GM12872 (cell line): ENCODE measurements around the gene SERINC2.

Source experiments
- TF ChIP-seq, protein P1 (sequence below): IDR thresholded peaks from 3 replicates; pipeline ENCODE4 v1.5.1; 2011; ENCODE audit warnings: low read depth, mild to moderate bottlenecking, low read length, moderate library complexity; ENCODE audit not compliant: insufficient read depth

SERINC2 gene

GRCh38 chr1:31433396-31433930 lies 20.4 kb downstream of the SERINC2 start:
- TF ChIP-seq, protein P1, sequence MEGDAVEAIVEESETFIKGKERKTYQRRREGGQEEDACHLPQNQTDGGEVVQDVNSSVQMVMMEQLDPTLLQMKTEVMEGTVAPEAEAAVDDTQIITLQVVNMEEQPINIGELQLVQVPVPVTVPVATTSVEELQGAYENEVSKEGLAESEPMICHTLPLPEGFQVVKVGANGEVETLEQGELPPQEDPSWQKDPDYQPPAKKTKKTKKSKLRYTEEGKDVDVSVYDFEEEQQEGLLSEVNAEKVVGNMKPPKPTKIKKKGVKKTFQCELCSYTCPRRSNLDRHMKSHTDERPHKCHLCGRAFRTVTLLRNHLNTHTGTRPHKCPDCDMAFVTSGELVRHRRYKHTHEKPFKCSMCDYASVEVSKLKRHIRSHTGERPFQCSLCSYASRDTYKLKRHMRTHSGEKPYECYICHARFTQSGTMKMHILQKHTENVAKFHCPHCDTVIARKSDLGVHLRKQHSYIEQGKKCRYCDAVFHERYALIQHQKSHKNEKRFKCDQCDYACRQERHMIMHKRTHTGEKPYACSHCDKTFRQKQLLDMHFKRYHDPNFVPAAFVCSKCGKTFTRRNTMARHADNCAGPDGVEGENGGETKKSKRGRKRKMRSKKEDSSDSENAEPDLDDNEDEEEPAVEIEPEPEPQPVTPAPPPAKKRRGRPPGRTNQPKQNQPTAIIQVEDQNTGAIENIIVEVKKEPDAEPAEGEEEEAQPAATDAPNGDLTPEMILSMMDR: no peak

GRCh38 chr1:31434101-31434871 lies 21.3 kb downstream of the SERINC2 start:
- TF ChIP-seq, protein P1: no peak

DNA sequence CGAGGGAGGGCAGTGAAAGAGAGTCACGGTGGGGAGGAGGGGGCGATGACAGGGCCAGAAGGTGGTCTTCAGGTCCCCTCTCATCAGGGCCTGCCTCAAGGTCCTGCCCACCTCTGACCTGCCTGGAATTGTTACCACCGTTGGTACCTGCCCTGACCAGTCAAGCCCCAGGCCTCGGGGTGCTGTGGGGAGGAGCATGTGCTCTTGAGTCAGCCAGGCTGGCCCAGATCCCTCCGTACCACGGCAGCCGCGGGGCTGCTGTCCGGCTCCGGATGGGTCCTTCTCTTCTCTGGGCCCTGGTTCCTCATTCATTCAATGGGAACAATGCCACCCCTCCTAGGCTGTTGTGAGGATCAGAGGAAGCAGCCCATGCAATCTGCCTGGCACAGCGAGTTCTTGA lies 22.0 kb downstream of the SERINC2 start:
- TF ChIP-seq, protein P1: no peak

GRCh38 chr1:31435471-31436409 lies 22.7 kb downstream of the SERINC2 start:
- TF ChIP-seq, protein P1: no peak

DNA sequence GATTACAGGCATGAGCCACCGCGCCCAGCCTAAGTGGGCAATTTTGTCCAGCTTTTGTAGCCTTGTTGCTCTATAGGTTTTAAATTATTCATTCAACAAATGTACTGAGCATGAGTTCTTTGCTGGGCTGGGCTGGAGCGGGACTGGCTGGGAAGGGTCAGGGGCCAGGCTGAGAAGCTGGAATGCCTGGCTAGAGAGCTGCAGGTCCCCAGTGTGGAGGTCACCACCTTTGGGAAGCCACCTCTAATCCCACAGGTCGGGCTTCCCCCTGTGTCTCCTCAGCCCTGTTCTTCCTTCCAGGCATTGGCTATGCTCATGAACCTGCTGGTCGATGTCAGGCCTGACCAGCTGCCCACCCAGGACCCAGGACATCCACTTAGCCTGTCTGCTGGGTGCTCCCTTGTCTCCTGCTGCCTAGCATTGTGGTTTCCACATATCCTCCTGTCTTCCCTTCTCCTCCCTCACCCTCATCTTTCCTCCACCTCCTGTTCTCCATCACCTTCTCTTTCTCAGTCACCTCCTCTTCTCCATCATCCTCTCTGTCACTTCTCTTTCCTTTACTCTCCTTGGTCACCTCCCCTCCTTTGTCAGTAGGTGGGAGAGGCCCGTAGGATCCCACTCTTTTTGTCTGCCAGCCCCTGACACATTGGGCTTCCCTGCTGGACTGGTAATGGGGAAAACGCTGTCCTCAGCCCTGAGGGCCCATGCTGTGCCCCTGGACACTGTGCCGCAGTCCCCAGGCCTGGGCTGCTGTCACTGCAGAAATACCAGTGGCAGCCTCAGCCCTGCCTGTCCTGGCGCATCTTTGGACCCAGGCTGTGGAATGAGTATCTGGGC lies 23.8 kb downstream of the SERINC2 start:
- TF ChIP-seq, protein P1: no peak

DNA sequence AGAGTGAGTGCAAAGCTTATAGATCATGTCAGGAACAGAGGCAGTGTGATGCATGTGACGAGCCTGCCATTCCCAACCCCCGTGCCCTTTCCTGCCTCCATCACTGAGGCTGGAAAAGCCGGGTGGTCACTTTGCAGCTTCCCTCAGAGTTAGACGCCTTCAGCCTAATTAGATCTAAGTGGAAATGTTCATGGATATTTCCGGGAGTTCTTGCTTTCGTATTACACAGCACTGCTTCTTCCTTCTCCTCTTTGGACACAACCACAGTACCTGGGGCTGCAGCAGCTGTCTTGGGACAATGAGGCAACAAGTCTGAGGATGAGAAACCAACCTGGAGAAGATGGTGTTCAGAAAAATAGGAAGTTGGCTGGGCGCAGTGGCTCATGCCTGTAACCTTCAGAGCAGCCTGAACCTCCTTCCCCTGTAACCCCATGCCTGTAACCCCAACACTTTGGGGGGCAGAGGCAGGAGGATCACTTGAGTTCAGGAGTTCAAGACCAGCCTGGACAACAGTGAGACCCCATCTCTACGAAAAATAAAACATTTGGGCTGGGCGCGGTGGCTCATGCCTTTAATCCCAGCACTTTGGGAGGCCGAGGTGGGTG lies 24.5 kb downstream of the SERINC2 start:
- TF ChIP-seq, protein P1: no peak
